Effector memory CD8-positive, alpha-beta T cell (primary cell): ENCODE results near the gene NCOA1.

Experiments used
- ATAC-seq: fragments of 150-1000 bp; cut with Tn5 transposase; replicated peaks from 2 replicates; pipeline ENCODE4 v1.10.0; 2021; ENCODE audit warnings: mild to moderate bottlenecking, moderate library complexity
- DNase-seq, 3 experiments: peaks; one replicate each; pipeline ENCODE4 v3.0.0; 2021
- H3K27ac Mint-ChIP-seq, 2 donors: one replicate each; pipeline ENCODE4 v1.8.0; 2022; ENCODE audit warnings: mild to moderate bottlenecking in 2 of 2, mixed read lengths in 2 of 2, moderate library complexity in 2 of 2
- H3K27me3 Mint-ChIP-seq, 2 donors: one replicate each; pipeline ENCODE4 v1.8.0; 2022; ENCODE audit warnings: mixed read lengths in 2 of 2
- H3K36me3 Mint-ChIP-seq: one replicate; pipeline ENCODE4 v1.8.0; 2022; ENCODE audit warnings: mild to moderate bottlenecking, moderate library complexity, mixed read lengths; ENCODE audit not compliant: insufficient read depth
- H3K4me1 Mint-ChIP-seq, 2 donors: one replicate each; pipeline ENCODE4 v1.8.0; 2022; ENCODE audit warnings: low read depth in 2 of 2, mixed read lengths in 2 of 2
- H3K4me3 Mint-ChIP-seq, 2 donors: one replicate each; pipeline ENCODE4 v1.8.0; 2022; ENCODE audit warnings: mild to moderate bottlenecking in 2 of 2, mixed read lengths in 2 of 2, moderate library complexity in 2 of 2
- H3K9me3 Mint-ChIP-seq, 2 donors: one replicate each; pipeline ENCODE4 v1.8.0; 2022; ENCODE audit warnings: mixed read lengths in 2 of 2

The NCOA1 gene

GRCh38 chr2:24498121-24498520 lies 7.1 kb downstream of the NCOA1 start:
- DNase-seq (no peak), ATAC-seq (no peak)
- Mint-ChIP-seq H3K4me1 (peaks cover 32 to 64% of the 10 kb centered on the region in 2 donors), H3K27me3 (no peaks in the 10 kb centered on the region), H3K9me3 (no peaks in the 10 kb centered on the region), H3K36me3 (no peaks in the 10 kb centered on the region), H3K4me3 (no peak overlapping the region), H3K27ac (peak overlapping the region in 1 of 2 donors; percentile 1)

- no peak overlapping the region for H3K4me3 Mint-ChIP-seq
- no peak for DNase-seq
- no peaks in the 10 kb centered on the region for H3K36me3 Mint-ChIP-seq
- H3K4me1 Mint-ChIP-seq = peaks cover 25 to 64% of the 10 kb centered on the region in 2 donors
- H3K27me3 Mint-ChIP-seq = no peaks in the 10 kb centered on the region
- ATAC-seq = no peak
- H3K9me3 Mint-ChIP-seq = no peaks in the 10 kb centered on the region
- H3K27ac Mint-ChIP-seq = no peak overlapping the region
Measured at GRCh38 chr2:24501813-24502212, 10.8 kb downstream of the NCOA1 start.

GRCh38 chr2:24505534-24506275 lies 14.7 kb downstream of the NCOA1 start:
- no peaks in the 10 kb centered on the region for H3K9me3 Mint-ChIP-seq
- DNase-seq = no peak
- ATAC-seq = no peak
- no peak overlapping the region for H3K4me3 Mint-ChIP-seq
- H3K36me3 Mint-ChIP-seq = no peaks in the 10 kb centered on the region
- no peak overlapping the region for H3K27ac Mint-ChIP-seq
- H3K4me1 Mint-ChIP-seq = peaks cover 43 to 75% of the 10 kb centered on the region in 2 donors
- no peaks in the 10 kb centered on the region for H3K27me3 Mint-ChIP-seq

GRCh38 chr2:24507549-24507948 lies 16.5 kb downstream of the NCOA1 start:
- no peak for ATAC-seq
- no peaks in the 10 kb centered on the region for H3K36me3 Mint-ChIP-seq
- H3K4me3 Mint-ChIP-seq = peak overlapping the region; percentile 9 to 33
- H3K4me1 Mint-ChIP-seq = peaks cover 57 to 83% of the 10 kb centered on the region in 2 donors
- H3K27me3 Mint-ChIP-seq = no peaks in the 10 kb centered on the region
- H3K9me3 Mint-ChIP-seq = no peaks in the 10 kb centered on the region
- H3K27ac Mint-ChIP-seq = peak overlapping the region in 1 of 2 donors; percentile 81
- no peak for DNase-seq

- H3K27ac Mint-ChIP-seq = peak overlapping the region in 1 of 2 donors; percentile 85
- ATAC-seq (no peak), DNase-seq (no peak)
- H3K4me3 Mint-ChIP-seq = no peak overlapping the region
- H3K4me1 Mint-ChIP-seq = peaks cover 60 to 82% of the 10 kb centered on the region in 2 donors
- no peaks in the 10 kb centered on the region for H3K9me3 Mint-ChIP-seq
- no peaks in the 10 kb centered on the region for H3K36me3 Mint-ChIP-seq
- H3K27me3 Mint-ChIP-seq = no peaks in the 10 kb centered on the region
Measured at GRCh38 chr2:24508878-24509277, 17.8 kb downstream of the NCOA1 start.

- H3K4me3 Mint-ChIP-seq = no peak overlapping the region
- H3K9me3 Mint-ChIP-seq = no peaks in the 10 kb centered on the region
- ATAC-seq = peak; percentile 29
- DNase-seq = no peak
- H3K27ac Mint-ChIP-seq = peak overlapping the region in 1 of 2 donors; percentile 85
- H3K27me3 Mint-ChIP-seq = no peaks in the 10 kb centered on the region
- no peaks in the 10 kb centered on the region for H3K36me3 Mint-ChIP-seq
- H3K4me1 Mint-ChIP-seq = peaks cover 57 to 78% of the 10 kb centered on the region in 2 donors
Measured at GRCh38 chr2:24509425-24509824, 18.4 kb downstream of the NCOA1 start.

GRCh38 chr2:24509840-24510239 lies 18.8 kb downstream of the NCOA1 start:
- Mint-ChIP-seq H3K9me3 (no peaks in the 10 kb centered on the region), H3K4me1 (peaks cover 58 to 78% of the 10 kb centered on the region in 2 donors), H3K36me3 (peaks cover 2% of the 10 kb centered on the region), H3K27me3 (no peaks in the 10 kb centered on the region), H3K4me3 (no peak overlapping the region), H3K27ac (no peak overlapping the region)
- DNase-seq (no peak), ATAC-seq (no peak)

- DNase-seq (no peak), ATAC-seq (no peak)
- Mint-ChIP-seq H3K9me3 (no peaks in the 10 kb centered on the region), H3K27me3 (no peaks in the 10 kb centered on the region), H3K4me1 (peaks cover 57 to 78% of the 10 kb centered on the region in 2 donors), H3K4me3 (no peak overlapping the region), H3K36me3 (peaks cover 2% of the 10 kb centered on the region), H3K27ac (peak overlapping the region in 1 of 2 donors; percentile 62)
Measured at GRCh38 chr2:24510771-24511170, 19.7 kb downstream of the NCOA1 start.

- ATAC-seq (no peak), DNase-seq (no peak)
- Mint-ChIP-seq H3K9me3 (no peaks in the 10 kb centered on the region), H3K36me3 (peaks cover 2% of the 10 kb centered on the region), H3K4me1 (peaks cover 56 to 75% of the 10 kb centered on the region in 2 donors), H3K27me3 (no peaks in the 10 kb centered on the region), H3K4me3 (peak overlapping the region; percentile 10 to 67), H3K27ac (peak overlapping the region in 1 of 2 donors; percentile 62)
Measured at GRCh38 chr2:24511198-24511597, 20.1 kb downstream of the NCOA1 start.

- no peak for ATAC-seq
- H3K36me3 Mint-ChIP-seq = peaks cover 2% of the 10 kb centered on the region
Measured at GRCh38 chr2:24511894-24512293, 20.8 kb downstream of the NCOA1 start.

GRCh38 chr2:24512404-24512803 lies 21.4 kb downstream of the NCOA1 start:
- peak overlapping the region in 1 of 2 donors; percentile 90 for H3K27ac Mint-ChIP-seq
- ATAC-seq = no peak
- peak overlapping the region; percentile 51 to 67 for H3K4me3 Mint-ChIP-seq

More at GRCh38 chr2:24511894-24512293, 20.8 kb downstream of the NCOA1 start:
- DNase-seq = no peak
- Mint-ChIP-seq H3K4me3 (peak overlapping the region; percentile 10 to 67), H3K27me3 (no peaks in the 10 kb centered on the region), H3K27ac (peak overlapping the region in 1 of 2 donors; percentile 90), H3K9me3 (no peaks in the 10 kb centered on the region), H3K4me1 (peaks cover 52 to 74% of the 10 kb centered on the region in 2 donors)

GRCh38 chr2:24512831-24513230 lies 21.8 kb downstream of the NCOA1 start:
- H3K27me3 Mint-ChIP-seq = no peaks in the 10 kb centered on the region
- peaks cover 2% of the 10 kb centered on the region for H3K36me3 Mint-ChIP-seq
- no peaks in the 10 kb centered on the region for H3K9me3 Mint-ChIP-seq
- no peak for ATAC-seq
- H3K27ac Mint-ChIP-seq = peak overlapping the region in 1 of 2 donors; percentile 90
- DNase-seq = no peak
- H3K4me3 Mint-ChIP-seq = peak overlapping the region; percentile 51 to 67
- H3K4me1 Mint-ChIP-seq = peaks cover 50 to 76% of the 10 kb centered on the region in 2 donors

More at GRCh38 chr2:24512404-24512803, 21.4 kb downstream of the NCOA1 start:
- no peak for DNase-seq
- Mint-ChIP-seq H3K36me3 (peaks cover 2% of the 10 kb centered on the region), H3K9me3 (no peaks in the 10 kb centered on the region), H3K4me1 (peaks cover 52 to 77% of the 10 kb centered on the region in 2 donors), H3K27me3 (no peaks in the 10 kb centered on the region)

- DNase-seq = no peak
- Mint-ChIP-seq H3K27ac (no peak overlapping the region), H3K9me3 (no peaks in the 10 kb centered on the region), H3K4me1 (peaks cover 49 to 74% of the 10 kb centered on the region in 2 donors), H3K36me3 (peaks cover 2% of the 10 kb centered on the region), H3K27me3 (no peaks in the 10 kb centered on the region), H3K4me3 (peak overlapping the region in 1 of 2 donors; percentile 67)
- ATAC-seq = no peak
Measured at GRCh38 chr2:24513281-24514071, 22.4 kb downstream of the NCOA1 start.
